HCT116 (cell line): ENCODE data around the gene RAET1G.
"Not testable (repeated sequence)": the region's sequence is repeated elsewhere in the genome, so short reads cannot be mapped to it uniquely, and the experiment has no call there.

ENCODE experiments used
- CEBPB ChIP-seq: IDR thresholded peaks from 2 replicates; pipeline ENCODE4 v1.6.1; 2012; ENCODE audit warnings: low read depth
- EZH2 ChIP-seq: fragments of 200-600 bp; sonication (generic); IDR thresholded peaks from 2 replicates; pipeline ENCODE4 v1.6.1; 2017; ENCODE audit warnings: antibody characterized with exemption, mixed run types
- POLR2A ChIP-seq: IDR thresholded peaks from 2 replicates; pipeline ENCODE4 v1.7.0; 2011; ENCODE audit warnings: borderline replicate concordance; ENCODE audit not compliant: insufficient read depth, insufficient read length; ENCODE audit errors: extremely low read depth
- POLR2AphosphoS5 ChIP-seq: IDR thresholded peaks from 2 replicates; pipeline ENCODE4 v1.6.1; 2011; ENCODE audit warnings: mild to moderate bottlenecking, low read depth, low read length, moderate library complexity
- RAD21 ChIP-seq: IDR thresholded peaks from 2 replicates; pipeline ENCODE4 v1.6.1; 2012; ENCODE audit warnings: low read depth, mild to moderate bottlenecking
- SP1 ChIP-seq: IDR thresholded peaks from 2 replicates; pipeline ENCODE4 v1.6.1; 2012; ENCODE audit warnings: low read depth
- ZFX ChIP-seq: fragments of 450-650 bp; IDR thresholded peaks from 2 replicates; pipeline ENCODE4 v1.6.1; 2017
- TF ChIP-seq, protein P1 (sequence below), 3 experiments: fragments of 200-600 bp in 1 of 3; sonication (generic) in 1 of 3; IDR thresholded peaks in 2 of 3; conservative IDR thresholded peaks in 1 of 3; 2 replicates each; pipeline ENCODE4 v1.5.1; 2012 to 2017; ENCODE audit warnings: low read depth in 2 of 3, low read length in 2 of 3, antibody characterized with exemption in 1 of 3, borderline replicate concordance in 1 of 3, control low read depth in 1 of 3, mild to moderate bottlenecking in 1 of 3, mixed read lengths in 1 of 3, mixed run types in 1 of 3, moderate library complexity in 1 of 3; ENCODE audit not compliant: insufficient read depth in 1 of 3
- TF ChIP-seq, protein P2 (sequence below): IDR thresholded peaks from 2 replicates; pipeline ENCODE4 v1.6.1; 2012

DNA sequence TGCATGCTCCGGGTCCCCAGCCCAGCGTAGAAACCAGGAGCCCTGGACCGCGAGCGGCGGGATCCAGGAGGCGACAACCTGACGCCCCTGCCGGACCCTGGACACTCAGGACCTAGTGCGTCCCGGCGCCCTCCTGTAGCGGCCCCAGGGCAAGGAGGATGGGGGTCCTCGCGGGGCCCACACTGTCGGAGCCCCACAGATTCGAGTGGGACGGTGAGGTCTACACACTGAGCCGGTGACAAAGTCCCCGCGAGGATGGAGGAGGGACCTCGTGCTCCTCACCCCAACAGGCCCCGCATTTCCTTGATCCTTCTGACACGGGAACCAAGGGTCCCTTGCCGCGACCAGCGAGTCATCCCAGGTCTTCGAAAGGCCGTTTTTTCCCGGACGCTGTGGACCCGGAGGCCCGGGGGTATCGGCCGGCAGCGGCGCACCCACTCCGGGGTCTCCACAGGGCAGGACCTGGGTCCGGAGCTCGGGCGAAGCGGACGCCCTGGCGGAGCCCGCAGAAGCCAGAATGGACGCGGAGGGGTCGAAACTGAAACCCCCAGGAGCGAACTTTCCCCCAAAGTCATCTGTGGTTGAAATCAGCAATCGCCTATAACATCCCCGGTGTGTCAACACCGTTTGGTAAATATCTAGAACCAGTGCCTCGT, 31.5 kb upstream of the RAET1G start:
- not testable (repeated sequence) for TF ChIP-seq EZH2, POLR2AphosphoS5, POLR2A, RAD21, CEBPB, SP1, ZFX
- TF ChIP-seq, protein P1, sequence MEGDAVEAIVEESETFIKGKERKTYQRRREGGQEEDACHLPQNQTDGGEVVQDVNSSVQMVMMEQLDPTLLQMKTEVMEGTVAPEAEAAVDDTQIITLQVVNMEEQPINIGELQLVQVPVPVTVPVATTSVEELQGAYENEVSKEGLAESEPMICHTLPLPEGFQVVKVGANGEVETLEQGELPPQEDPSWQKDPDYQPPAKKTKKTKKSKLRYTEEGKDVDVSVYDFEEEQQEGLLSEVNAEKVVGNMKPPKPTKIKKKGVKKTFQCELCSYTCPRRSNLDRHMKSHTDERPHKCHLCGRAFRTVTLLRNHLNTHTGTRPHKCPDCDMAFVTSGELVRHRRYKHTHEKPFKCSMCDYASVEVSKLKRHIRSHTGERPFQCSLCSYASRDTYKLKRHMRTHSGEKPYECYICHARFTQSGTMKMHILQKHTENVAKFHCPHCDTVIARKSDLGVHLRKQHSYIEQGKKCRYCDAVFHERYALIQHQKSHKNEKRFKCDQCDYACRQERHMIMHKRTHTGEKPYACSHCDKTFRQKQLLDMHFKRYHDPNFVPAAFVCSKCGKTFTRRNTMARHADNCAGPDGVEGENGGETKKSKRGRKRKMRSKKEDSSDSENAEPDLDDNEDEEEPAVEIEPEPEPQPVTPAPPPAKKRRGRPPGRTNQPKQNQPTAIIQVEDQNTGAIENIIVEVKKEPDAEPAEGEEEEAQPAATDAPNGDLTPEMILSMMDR (IDR thresholded peaks at IDR 0.05 in 2 of 3, conservative IDR thresholded peaks at IDR 0.05 in 1 of 3; ENCODE audit: borderline replicate concordance in 1 of 3, insufficient read depth in 1 of 3, low read depth in 2 of 3, low read length in 2 of 3) = not testable (repeated sequence)
- TF ChIP-seq, protein P2, sequence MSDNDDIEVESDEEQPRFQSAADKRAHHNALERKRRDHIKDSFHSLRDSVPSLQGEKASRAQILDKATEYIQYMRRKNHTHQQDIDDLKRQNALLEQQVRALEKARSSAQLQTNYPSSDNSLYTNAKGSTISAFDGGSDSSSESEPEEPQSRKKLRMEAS = not testable (repeated sequence)
